Stimulated activated CD4-positive, alpha-beta T cell treated with anti-CD3 and anti-CD28 coated beads, Interleukin-2, amount 100 ng/mL, for 48 hours (primary cell): ENCODE data around the gene SLC35A3.
"Not testable (repeated sequence)": the region's sequence is repeated elsewhere in the genome, so short reads cannot be mapped to it uniquely, and the experiment has no call there.

ENCODE experiments used
- DNase-seq, 2 donors: peaks; one replicate each; pipeline ENCODE4 v3.0.0-alpha.2; 2020

SLC35A3 gene

GRCh38 chr1:99969729-99970621 is at the start of gene SLC35A3:
Gene SLC35A3 (plus strand): TSS chr1:99969996. CDS start chr1:99993555, 23,559 bp downstream.
- DNase-seq, result peak; percentile 72 to 80

- DNase-seq, result no peak
These were observed 35.0 kb upstream of the SLC35A3 start for GRCh38 chr1:99934801-99935200.

- DNase-seq, result no peak
These were observed 34.3 kb upstream of the SLC35A3 start for GRCh38 chr1:99935534-99935933.

GRCh38 chr1:99936071-99936470 is 33.7 kb upstream of the SLC35A3 start:
- DNase-seq, result no peak

GRCh38 chr1:99942723-99943122 is 27.1 kb upstream of the SLC35A3 start:
- no peak for DNase-seq

- DNase-seq, result no peak
These were observed 26.5 kb upstream of the SLC35A3 start for GRCh38 chr1:99943223-99943794.

- no peak for DNase-seq
These were observed 25.6 kb upstream of the SLC35A3 start for GRCh38 chr1:99944192-99944591.

- no peak for DNase-seq
These were observed 24.6 kb upstream of the SLC35A3 start for GRCh38 chr1:99945174-99945573.

GRCh38 chr1:99950486-99950885 is 19.3 kb upstream of the SLC35A3 start:
- no peak for DNase-seq

- no peak for DNase-seq
These were observed 17.3 kb upstream of the SLC35A3 start for GRCh38 chr1:99952522-99952921.

- DNase-seq, result no peak
These were observed 14.4 kb upstream of the SLC35A3 start for GRCh38 chr1:99955375-99955774.

GRCh38 chr1:99956755-99957154 is 13.0 kb upstream of the SLC35A3 start:
- DNase-seq, result no peak

GRCh38 chr1:99957818-99958217 is 12.0 kb upstream of the SLC35A3 start:
- no peak for DNase-seq

GRCh38 chr1:99959189-99959705 is 10.5 kb upstream of the SLC35A3 start:
- not testable (repeated sequence) for DNase-seq

- DNase-seq, result not testable (repeated sequence)
These were observed 9.5 kb upstream of the SLC35A3 start for GRCh38 chr1:99960260-99960659.

GRCh38 chr1:99963041-99963795 is 6.6 kb upstream of the SLC35A3 start:
- DNase-seq, result no peak

GRCh38 chr1:99964806-99965205 is 5.0 kb upstream of the SLC35A3 start:
- DNase-seq, result no peak

- no peak for DNase-seq
These were observed 4.0 kb upstream of the SLC35A3 start for GRCh38 chr1:99965646-99966375.

- DNase-seq, result no peak
These were observed 1.6 kb upstream of the SLC35A3 start for GRCh38 chr1:99968214-99968613.

GRCh38 chr1:99969260-99969728 is 502 bp upstream of the SLC35A3 start:
- DNase-seq, result peak in 1 of 2 donors; percentile 8

- no peak for DNase-seq
These were observed 988 bp downstream of the SLC35A3 start for GRCh38 chr1:99970713-99971255.

- not testable (repeated sequence) for DNase-seq
These were observed 2.3 kb downstream of the SLC35A3 start for GRCh38 chr1:99972066-99972465.
